ENCODE results near the gene POLR2M. TPM values are rescaled to one million over a fixed set of nuclear protein-coding genes. Genes with fewer than 3 reads are reported as not detected.

The POLR2M gene
- polyA plus RNA-seq, 3 donors, result 14.4 to 29.4 (median 26.3) TPM

DNA sequence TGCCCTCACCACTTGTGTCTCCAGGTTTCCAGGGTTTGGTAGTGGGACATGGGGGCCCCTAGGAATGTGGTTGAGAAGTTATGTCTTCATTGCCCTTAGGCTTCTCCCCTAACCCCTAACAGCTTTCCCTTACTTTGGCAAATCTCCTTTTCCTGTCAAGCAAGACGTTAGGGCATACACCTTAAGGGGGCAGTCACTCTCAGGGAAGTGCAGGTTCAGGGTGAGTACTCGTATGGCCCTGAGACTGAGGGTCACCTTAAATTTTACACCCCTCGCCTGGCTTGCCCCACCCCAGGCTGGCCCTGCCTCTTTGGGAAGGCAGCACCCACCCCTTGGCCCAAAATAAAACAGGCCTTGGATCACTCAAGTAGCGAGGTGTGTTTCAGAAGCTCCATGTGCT is 33.5 kb downstream of the POLR2M start:
- H3K9ac ChIP-seq (ENCODE audit: insufficient read depth, low read length, poor library complexity, severe bottlenecking), result no peak overlapping the region
- no peak for DNase-seq
- Mint-ChIP-seq H3K4me3 (no peak overlapping the region), H3K4me1 (no peaks in the 10 kb centered on the region), H3K27ac (no peak overlapping the region), H3K27me3 (ENCODE audit: low read depth in 3 of 3) (peaks cover 0 to 2% (median 2%) of the 10 kb centered on the region in 3 donors), H3K9me3 (peaks cover 0 to 4% (median 0%) of the 10 kb centered on the region in 7 donors), H3K36me3 (peaks cover 0 to 2% of the 10 kb centered on the region in 2 donors)
- 81% methylated on average over 4 of the region's 4 CpGs for WGBS (ENCODE audit: insufficient coverage)
- TF ChIP-seq, protein P1, sequence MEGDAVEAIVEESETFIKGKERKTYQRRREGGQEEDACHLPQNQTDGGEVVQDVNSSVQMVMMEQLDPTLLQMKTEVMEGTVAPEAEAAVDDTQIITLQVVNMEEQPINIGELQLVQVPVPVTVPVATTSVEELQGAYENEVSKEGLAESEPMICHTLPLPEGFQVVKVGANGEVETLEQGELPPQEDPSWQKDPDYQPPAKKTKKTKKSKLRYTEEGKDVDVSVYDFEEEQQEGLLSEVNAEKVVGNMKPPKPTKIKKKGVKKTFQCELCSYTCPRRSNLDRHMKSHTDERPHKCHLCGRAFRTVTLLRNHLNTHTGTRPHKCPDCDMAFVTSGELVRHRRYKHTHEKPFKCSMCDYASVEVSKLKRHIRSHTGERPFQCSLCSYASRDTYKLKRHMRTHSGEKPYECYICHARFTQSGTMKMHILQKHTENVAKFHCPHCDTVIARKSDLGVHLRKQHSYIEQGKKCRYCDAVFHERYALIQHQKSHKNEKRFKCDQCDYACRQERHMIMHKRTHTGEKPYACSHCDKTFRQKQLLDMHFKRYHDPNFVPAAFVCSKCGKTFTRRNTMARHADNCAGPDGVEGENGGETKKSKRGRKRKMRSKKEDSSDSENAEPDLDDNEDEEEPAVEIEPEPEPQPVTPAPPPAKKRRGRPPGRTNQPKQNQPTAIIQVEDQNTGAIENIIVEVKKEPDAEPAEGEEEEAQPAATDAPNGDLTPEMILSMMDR (IDR thresholded peaks at IDR 0.05), result no peak
- no peak overlapping the region for H3K4me2 ChIP-seq (replicated peaks; ENCODE audit: extremely low read depth, low read length, poor library complexity, severe bottlenecking)
- no peaks in the 10 kb centered on the region for H3K27me3 ChIP-seq (ENCODE audit: control insufficient read depth in 2 of 2, insufficient read depth in 2 of 2, low read length in 2 of 2)
- H3K27ac ChIP-seq (ENCODE audit: low read depth in 1 of 2, low read length in 2 of 2), result no peak overlapping the region
- H3K4me1 ChIP-seq (ENCODE audit: control insufficient read depth in 1 of 2, insufficient read depth in 2 of 2, low read length in 2 of 2), result no peaks in the 10 kb centered on the region
- H4K20me1 ChIP-seq (ENCODE audit: insufficient read depth, low read length), result no peaks in the 10 kb centered on the region
- H3K79me2 ChIP-seq (ENCODE audit: insufficient read depth, low read length), result no peaks in the 10 kb centered on the region
- H2AFZ ChIP-seq (ENCODE audit: insufficient read depth, low read depth, low read length, poor library complexity, severe bottlenecking), result no peak overlapping the region
- no peaks in the 10 kb centered on the region for H3K9me3 ChIP-seq (replicated peaks in 1 of 2; ENCODE audit: control insufficient read depth in 1 of 2, insufficient read depth in 1 of 2, low read length in 2 of 2)
- intact Hi-C loops (cut with micrococcal nuclease), result no loop called here
- H3K4me3 ChIP-seq (replicated peaks in 1 of 3; ENCODE audit: low read depth in 2 of 3, low read length in 3 of 3), result no peak overlapping the region
- no peaks in the 10 kb centered on the region for H3K36me3 ChIP-seq (replicated peaks in 1 of 2; ENCODE audit: control insufficient read depth in 1 of 2, insufficient read depth in 2 of 2, low read length in 2 of 2)

DNA sequence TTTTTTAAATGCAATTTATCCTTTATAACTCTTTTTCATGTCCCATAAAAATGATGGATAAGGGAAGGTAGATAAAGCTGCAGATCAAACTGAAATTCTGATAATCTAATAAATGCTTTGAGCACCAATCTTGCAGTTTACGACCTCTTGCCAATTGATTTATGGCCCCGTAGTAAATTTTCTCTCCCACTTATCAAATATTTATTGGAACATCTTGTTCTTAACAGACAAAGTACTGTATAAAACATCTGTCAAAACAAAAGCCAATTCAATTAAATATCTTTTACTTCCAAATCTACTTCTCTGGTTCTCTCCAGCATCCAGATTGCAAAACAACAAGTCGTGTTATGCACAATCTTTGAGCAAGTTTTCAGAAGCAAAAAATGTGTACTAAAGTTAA is 34.6 kb downstream of the POLR2M start:
- TF ChIP-seq, protein P1 (IDR thresholded peaks at IDR 0.05), result no peak
- Histone ChIP-seq H3K9ac (ENCODE audit: insufficient read depth, low read length, poor library complexity, severe bottlenecking) (no peak overlapping the region), H3K27me3 (ENCODE audit: control insufficient read depth in 2 of 2, insufficient read depth in 2 of 2, low read length in 2 of 2) (no peaks in the 10 kb centered on the region), H3K9me3 (replicated peaks in 1 of 2; ENCODE audit: control insufficient read depth in 1 of 2, insufficient read depth in 1 of 2, low read length in 2 of 2) (no peaks in the 10 kb centered on the region), H3K36me3 (replicated peaks in 1 of 2; ENCODE audit: control insufficient read depth in 1 of 2, insufficient read depth in 2 of 2, low read length in 2 of 2) (no peaks in the 10 kb centered on the region), H3K27ac (ENCODE audit: low read depth in 1 of 2, low read length in 2 of 2) (no peak overlapping the region), H3K4me3 (replicated peaks in 1 of 3; ENCODE audit: low read depth in 2 of 3, low read length in 3 of 3) (no peak overlapping the region), H3K79me2 (ENCODE audit: insufficient read depth, low read length) (no peaks in the 10 kb centered on the region), H2AFZ (ENCODE audit: insufficient read depth, low read depth, low read length, poor library complexity, severe bottlenecking) (no peak overlapping the region), H3K4me1 (ENCODE audit: control insufficient read depth in 1 of 2, insufficient read depth in 2 of 2, low read length in 2 of 2) (no peaks in the 10 kb centered on the region), H3K4me2 (replicated peaks; ENCODE audit: extremely low read depth, low read length, poor library complexity, severe bottlenecking) (no peak overlapping the region), H4K20me1 (ENCODE audit: insufficient read depth, low read length) (no peaks in the 10 kb centered on the region)
- DNase-seq, result no peak
- no peak overlapping the region for H3K27ac Mint-ChIP-seq
- peaks cover 0 to 2% of the 10 kb centered on the region in 2 donors for H3K36me3 Mint-ChIP-seq
- peaks cover 0 to 4% (median 0%) of the 10 kb centered on the region in 7 donors for H3K9me3 Mint-ChIP-seq
- intact Hi-C loops (cut with micrococcal nuclease), result no loop called here
- no peaks in the 10 kb centered on the region for H3K4me1 Mint-ChIP-seq
- peaks cover 0 to 2% (median 0%) of the 10 kb centered on the region in 3 donors for H3K27me3 Mint-ChIP-seq (ENCODE audit: low read depth in 3 of 3)
- WGBS (ENCODE audit: insufficient coverage), result 92% methylated on average over 2 of the region's 3 CpGs
- no peak overlapping the region for H3K4me3 Mint-ChIP-seq

All from CD14-positive monocyte (primary cell).